ENCODE data around the gene SCPEP1.

DNA sequence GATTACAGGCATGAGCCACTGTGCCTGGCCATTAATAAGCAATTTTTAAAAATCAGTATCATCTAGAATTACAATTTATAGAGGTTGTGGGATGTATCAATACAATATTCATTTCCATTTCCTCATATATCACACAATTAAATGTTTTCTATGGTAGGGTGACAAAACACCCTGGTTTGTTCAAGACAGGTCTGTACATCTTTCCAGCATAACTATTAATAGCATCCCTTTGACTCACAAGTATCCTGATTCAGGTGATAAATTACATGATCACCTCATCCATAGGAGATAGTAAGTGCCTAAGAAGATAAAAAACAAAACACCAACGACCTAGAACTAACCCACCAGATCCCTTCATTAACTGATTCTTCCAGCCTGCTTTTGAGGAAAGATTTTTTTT is 30.2 kb upstream of the SCPEP1 start:
- TF ChIP-seq, protein P1, sequence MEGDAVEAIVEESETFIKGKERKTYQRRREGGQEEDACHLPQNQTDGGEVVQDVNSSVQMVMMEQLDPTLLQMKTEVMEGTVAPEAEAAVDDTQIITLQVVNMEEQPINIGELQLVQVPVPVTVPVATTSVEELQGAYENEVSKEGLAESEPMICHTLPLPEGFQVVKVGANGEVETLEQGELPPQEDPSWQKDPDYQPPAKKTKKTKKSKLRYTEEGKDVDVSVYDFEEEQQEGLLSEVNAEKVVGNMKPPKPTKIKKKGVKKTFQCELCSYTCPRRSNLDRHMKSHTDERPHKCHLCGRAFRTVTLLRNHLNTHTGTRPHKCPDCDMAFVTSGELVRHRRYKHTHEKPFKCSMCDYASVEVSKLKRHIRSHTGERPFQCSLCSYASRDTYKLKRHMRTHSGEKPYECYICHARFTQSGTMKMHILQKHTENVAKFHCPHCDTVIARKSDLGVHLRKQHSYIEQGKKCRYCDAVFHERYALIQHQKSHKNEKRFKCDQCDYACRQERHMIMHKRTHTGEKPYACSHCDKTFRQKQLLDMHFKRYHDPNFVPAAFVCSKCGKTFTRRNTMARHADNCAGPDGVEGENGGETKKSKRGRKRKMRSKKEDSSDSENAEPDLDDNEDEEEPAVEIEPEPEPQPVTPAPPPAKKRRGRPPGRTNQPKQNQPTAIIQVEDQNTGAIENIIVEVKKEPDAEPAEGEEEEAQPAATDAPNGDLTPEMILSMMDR (conservative IDR thresholded peaks at IDR 0.05 in 1 of 2, IDR thresholded peaks at IDR 0.05 in 1 of 2; ENCODE audit: extremely low read depth in 1 of 2, insufficient read depth in 1 of 2, low read depth in 1 of 2, low read length in 2 of 2) = no peak
- TF ChIP-seq EZH2 (IDR thresholded peaks at IDR 0.05; ENCODE audit: borderline replicate concordance, low read length) = no peak
